ENCODE measurements around the gene MAP2K2.

- TF ChIP-seq, protein P1, sequence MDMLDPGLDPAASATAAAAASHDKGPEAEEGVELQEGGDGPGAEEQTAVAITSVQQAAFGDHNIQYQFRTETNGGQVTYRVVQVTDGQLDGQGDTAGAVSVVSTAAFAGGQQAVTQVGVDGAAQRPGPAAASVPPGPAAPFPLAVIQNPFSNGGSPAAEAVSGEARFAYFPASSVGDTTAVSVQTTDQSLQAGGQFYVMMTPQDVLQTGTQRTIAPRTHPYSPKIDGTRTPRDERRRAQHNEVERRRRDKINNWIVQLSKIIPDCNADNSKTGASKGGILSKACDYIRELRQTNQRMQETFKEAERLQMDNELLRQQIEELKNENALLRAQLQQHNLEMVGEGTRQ (IDR thresholded peaks at IDR 0.05) = no peak
- TF ChIP-seq, protein P2, sequence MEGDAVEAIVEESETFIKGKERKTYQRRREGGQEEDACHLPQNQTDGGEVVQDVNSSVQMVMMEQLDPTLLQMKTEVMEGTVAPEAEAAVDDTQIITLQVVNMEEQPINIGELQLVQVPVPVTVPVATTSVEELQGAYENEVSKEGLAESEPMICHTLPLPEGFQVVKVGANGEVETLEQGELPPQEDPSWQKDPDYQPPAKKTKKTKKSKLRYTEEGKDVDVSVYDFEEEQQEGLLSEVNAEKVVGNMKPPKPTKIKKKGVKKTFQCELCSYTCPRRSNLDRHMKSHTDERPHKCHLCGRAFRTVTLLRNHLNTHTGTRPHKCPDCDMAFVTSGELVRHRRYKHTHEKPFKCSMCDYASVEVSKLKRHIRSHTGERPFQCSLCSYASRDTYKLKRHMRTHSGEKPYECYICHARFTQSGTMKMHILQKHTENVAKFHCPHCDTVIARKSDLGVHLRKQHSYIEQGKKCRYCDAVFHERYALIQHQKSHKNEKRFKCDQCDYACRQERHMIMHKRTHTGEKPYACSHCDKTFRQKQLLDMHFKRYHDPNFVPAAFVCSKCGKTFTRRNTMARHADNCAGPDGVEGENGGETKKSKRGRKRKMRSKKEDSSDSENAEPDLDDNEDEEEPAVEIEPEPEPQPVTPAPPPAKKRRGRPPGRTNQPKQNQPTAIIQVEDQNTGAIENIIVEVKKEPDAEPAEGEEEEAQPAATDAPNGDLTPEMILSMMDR (IDR thresholded peaks at IDR 0.05) = no peak
- TF ChIP-seq POLR2A (IDR thresholded peaks at IDR 0.05; ENCODE audit: low read length) (no peak), RAD21 (conservative IDR thresholded peaks at IDR 0.05 in 1 of 2, IDR thresholded peaks at IDR 0.05 in 1 of 2) (no peak), MAFK (IDR thresholded peaks at IDR 0.05; ENCODE audit: partially characterized antibody) (no peak), SMC3 (IDR thresholded peaks at IDR 0.05) (no peak), MAX (IDR thresholded peaks at IDR 0.05) (peak; percentile 80)
Observed at GRCh38 chr19:4064496-4065260, 59.2 kb downstream of the MAP2K2 start.

All from A549 (cell line).